Astrocyte (in vitro differentiated cells and primary cell): ENCODE measurements around the gene GINS2. TPM values are rescaled to one million over a fixed set of nuclear protein-coding genes. Genes with fewer than 3 reads are reported as not detected.

ENCODE experiments used
- DNase-seq: peaks from one replicate; pipeline ENCODE4 v3.0.0-alpha.2; 2010; ENCODE audit warnings: low read depth
- FAIRE-seq: peaks from 2 replicates; lab custom pipeline; 2011; peaks lifted over from hg19 to GRCh38; lab: Jason Lieb, UNC
- H2AFZ ChIP-seq: 2 replicates; pipeline ENCODE4 v1.6.0; 2012; ENCODE audit warnings: low read depth, low read length, inconsistent platforms
- H3K27ac ChIP-seq: 2 replicates; pipeline ENCODE4 v1.5.1; 2011; ENCODE audit warnings: low read depth, low read length, inconsistent platforms
- H3K27me3 ChIP-seq: 2 replicates; pipeline ENCODE4 v1.6.0; 2011; ENCODE audit warnings: low read length, inconsistent platforms; ENCODE audit not compliant: insufficient read depth
- H3K36me3 ChIP-seq: 2 replicates; pipeline ENCODE4 v1.5.1; 2011; ENCODE audit warnings: low read length, inconsistent platforms; ENCODE audit not compliant: insufficient read depth
- H3K4me1 ChIP-seq: 2 replicates; pipeline ENCODE4 v1.5.1; 2011; ENCODE audit warnings: low read length, inconsistent platforms; ENCODE audit not compliant: insufficient read depth
- H3K4me2 ChIP-seq: 2 replicates; pipeline ENCODE4 v1.6.0; 2012; ENCODE audit warnings: low read length, inconsistent platforms
- H3K4me3 ChIP-seq: 2 replicates; pipeline ENCODE4 v1.5.1; 2011; ENCODE audit warnings: low read depth, mild to moderate bottlenecking, low read length, inconsistent platforms; ENCODE audit not compliant: insufficient read depth
- H3K79me2 ChIP-seq: 2 replicates; pipeline ENCODE4 v1.6.0; 2012; ENCODE audit warnings: mild to moderate bottlenecking, low read length, inconsistent platforms; ENCODE audit not compliant: insufficient read depth
- H3K9ac ChIP-seq: 2 replicates; pipeline ENCODE4 v1.6.0; 2012; ENCODE audit warnings: mild to moderate bottlenecking, low read length, inconsistent platforms
- H3K9me3 ChIP-seq: 2 replicates; pipeline ENCODE4 v1.5.1; 2012; ENCODE audit warnings: low read depth, mild to moderate bottlenecking, low read length, inconsistent platforms; ENCODE audit not compliant: insufficient read depth
- H4K20me1 ChIP-seq: 2 replicates; pipeline ENCODE4 v1.6.0; 2012; ENCODE audit warnings: low read length, inconsistent platforms; ENCODE audit not compliant: insufficient read depth
- H3K27ac Mint-ChIP-seq: one replicate; pipeline ENCODE4 v1.8.0; 2021; ENCODE audit warnings: mild to moderate bottlenecking, mixed read lengths; ENCODE audit not compliant: unreplicated experiment
- H3K27me3 Mint-ChIP-seq: one replicate; pipeline ENCODE4 v1.8.0; 2021; ENCODE audit warnings: low read depth, mixed read lengths; ENCODE audit not compliant: unreplicated experiment
- H3K36me3 Mint-ChIP-seq: one replicate; pipeline ENCODE4 v1.8.0; 2021; ENCODE audit warnings: low read depth, mixed read lengths; ENCODE audit not compliant: unreplicated experiment
- H3K4me1 Mint-ChIP-seq: one replicate; pipeline ENCODE4 v1.8.0; 2021; ENCODE audit warnings: low read depth, mixed read lengths; ENCODE audit not compliant: unreplicated experiment
- H3K4me3 Mint-ChIP-seq: one replicate; pipeline ENCODE4 v1.8.0; 2021; ENCODE audit warnings: mild to moderate bottlenecking, moderate library complexity, mixed read lengths; ENCODE audit not compliant: unreplicated experiment
- H3K9me3 Mint-ChIP-seq: one replicate; pipeline ENCODE4 v1.8.0; 2021; ENCODE audit warnings: mild to moderate bottlenecking, mixed read lengths; ENCODE audit not compliant: unreplicated experiment
- CTCF ChIP-seq: IDR thresholded peaks from 2 replicates; pipeline ENCODE4 v1.5.1; 2011; ENCODE audit warnings: low read depth, mild to moderate bottlenecking, inconsistent platforms, low read length, moderate library complexity; ENCODE audit not compliant: insufficient read depth
- EZH2 ChIP-seq: IDR thresholded peaks from 2 replicates; pipeline ENCODE4 v1.6.1; 2012; ENCODE audit warnings: mild to moderate bottlenecking, low read length, inconsistent platforms; ENCODE audit not compliant: insufficient read depth
- total RNA-seq: library from RNA; stranded (reverse); gene quantifications from 2 replicates; pipeline ENCODE4 v1.2.1, GENCODE V29; 2021

The GINS2 gene
- total RNA-seq, 1 donor from 2014 or later: 3.4 TPM

- H3K4me1 Mint-ChIP-seq: no peaks in the 10 kb centered on the region
- Histone ChIP-seq H3K27me3 (no peaks in the 10 kb centered on the region), H4K20me1 (peaks cover 8% of the 10 kb centered on the region), H3K9ac (no peak overlapping the region), H3K36me3 (peaks cover 15% of the 10 kb centered on the region), H3K9me3 (no peaks in the 10 kb centered on the region), H3K4me3 (no peak overlapping the region), H2AFZ (no peak overlapping the region), H3K4me1 (no peaks in the 10 kb centered on the region), H3K4me2 (no peak overlapping the region), H3K27ac (no peak overlapping the region), H3K79me2 (no peaks in the 10 kb centered on the region)
- no peaks in the 10 kb centered on the region for H3K9me3 Mint-ChIP-seq
- peaks cover 12% of the 10 kb centered on the region for H3K27me3 Mint-ChIP-seq
- TF ChIP-seq EZH2 (no peak), CTCF (no peak)
- no peak overlapping the region for H3K4me3 Mint-ChIP-seq
- H3K36me3 Mint-ChIP-seq: no peaks in the 10 kb centered on the region
- FAIRE-seq (no peak), DNase-seq (no peak)
- H3K27ac Mint-ChIP-seq: no peak overlapping the region
Measured at GRCh38 chr16:85681255-85681654, 7.5 kb downstream of the GINS2 start.

- Mint-ChIP-seq H3K9me3 (no peaks in the 10 kb centered on the region), H3K36me3 (no peaks in the 10 kb centered on the region), H3K4me1 (no peaks in the 10 kb centered on the region), H3K27ac (no peak overlapping the region), H3K4me3 (no peak overlapping the region), H3K27me3 (peaks cover 12% of the 10 kb centered on the region)
- Histone ChIP-seq H2AFZ (no peak overlapping the region), H3K9me3 (no peaks in the 10 kb centered on the region), H3K4me1 (no peaks in the 10 kb centered on the region), H3K4me2 (no peak overlapping the region), H3K79me2 (no peaks in the 10 kb centered on the region), H3K27ac (no peak overlapping the region), H3K27me3 (no peaks in the 10 kb centered on the region), H3K4me3 (no peak overlapping the region), H3K9ac (no peak overlapping the region), H4K20me1 (peaks cover 8% of the 10 kb centered on the region), H3K36me3 (peaks cover 15% of the 10 kb centered on the region)
- TF ChIP-seq CTCF (no peak), EZH2 (no peak)
- FAIRE-seq (no peak), DNase-seq (no peak)
Measured at GRCh38 chr16:85680352-85680944, 8.3 kb downstream of the GINS2 start.

- Histone ChIP-seq H2AFZ (no peak overlapping the region), H3K79me2 (no peaks in the 10 kb centered on the region), H3K4me3 (no peak overlapping the region), H3K27ac (no peak overlapping the region), H3K4me1 (no peaks in the 10 kb centered on the region), H3K9ac (no peak overlapping the region), H3K4me2 (no peak overlapping the region), H4K20me1 (peaks cover 8% of the 10 kb centered on the region), H3K9me3 (no peaks in the 10 kb centered on the region), H3K36me3 (peaks cover 19% of the 10 kb centered on the region), H3K27me3 (no peaks in the 10 kb centered on the region)
- peaks cover 12% of the 10 kb centered on the region for H3K27me3 Mint-ChIP-seq
- H3K9me3 Mint-ChIP-seq: no peaks in the 10 kb centered on the region
- FAIRE-seq (no peak), DNase-seq (no peak)
- no peak overlapping the region for H3K4me3 Mint-ChIP-seq
- H3K36me3 Mint-ChIP-seq: peaks cover under 1% of the 10 kb centered on the region
- H3K27ac Mint-ChIP-seq: no peak overlapping the region
- no peaks in the 10 kb centered on the region for H3K4me1 Mint-ChIP-seq
- TF ChIP-seq CTCF (no peak), EZH2 (no peak)
Measured at GRCh38 chr16:85679870-85680269, 8.9 kb downstream of the GINS2 start.
